Endothelial cell of umbilical vein (primary cell): ENCODE measurements around the gene CPNE5. TPM values are rescaled to one million over a fixed set of nuclear protein-coding genes. Genes with fewer than 3 reads are reported as not detected.

Source experiments
- BruUV-seq: library from RNA; stranded (reverse); fragments of 400-500 nt; replicated peaks from 2 replicates; lab custom pipeline; 2021; lab: Mats Ljungman, UMichigan
- CTCF ChIA-PET: fragments of 300-600, 350-600 bp; sonication (Branson Sonifier 250); formaldehyde crosslinking; loops from one replicate; lab custom pipeline; 2021; ENCODE audit warnings: antibody characterized with exemption, inconsistent platforms; lab: Charles Lee
- POLR2A ChIA-PET: fragments of 300-600, 350-600 bp; sonication (Branson Sonifier 250); formaldehyde crosslinking; loops from one replicate; lab custom pipeline; 2021; ENCODE audit warnings: antibody characterized with exemption, inconsistent platforms; lab: Charles Lee
- DNase-seq: peaks from one replicate; pipeline ENCODE4 v3.0.0-alpha.2; 2011; ENCODE audit warnings: low read depth, low spot score
- FAIRE-seq: peaks from 2 replicates; lab custom pipeline; 2011; peaks lifted over from hg19 to GRCh38; lab: Jason Lieb, UNC
- H2AFZ ChIP-seq: 2 replicates; pipeline ENCODE4 v1.6.0; 2012; ENCODE audit warnings: low read depth, low read length, control low read depth, inconsistent platforms
- H3K27ac ChIP-seq: 2 replicates; pipeline ENCODE4 v1.5.1; 2011; ENCODE audit warnings: low read depth, mild to moderate bottlenecking, control low read depth, low read length, moderate library complexity; ENCODE audit not compliant: insufficient read depth
- H3K27me3 ChIP-seq, 2 experiments: 2 replicates each; pipeline versions ENCODE4 v1.6.0 to v1.6.1; 2011; ENCODE audit warnings: low read length in 2 of 2, mixed read lengths in 1 of 2; ENCODE audit not compliant: control insufficient read depth in 2 of 2, insufficient read depth in 2 of 2
- H3K36me3 ChIP-seq, 2 experiments: 2 replicates in 1 of 2; 3 replicates in 1 of 2; pipeline ENCODE4 v1.5.1; 2011; ENCODE audit warnings: low read length in 2 of 2, mild to moderate bottlenecking in 1 of 2, moderate library complexity in 1 of 2; ENCODE audit not compliant: control insufficient read depth in 2 of 2, insufficient read depth in 2 of 2; ENCODE audit errors: extremely low read depth in 1 of 2
- H3K4me1 ChIP-seq: 3 replicates; pipeline ENCODE4 v1.5.1; 2011; ENCODE audit warnings: mild to moderate bottlenecking, low read length; ENCODE audit not compliant: control insufficient read depth, insufficient read depth; ENCODE audit errors: extremely low read depth
- H3K4me2 ChIP-seq: 2 replicates; pipeline ENCODE4 v1.6.1; 2011; ENCODE audit warnings: low read length, control low read depth, mixed read lengths; ENCODE audit not compliant: insufficient read depth
- H3K4me3 ChIP-seq, 3 experiments: fragments of 200-600 bp in 1 of 3; sonication (generic), shearing (Covaris generic) in 1 of 3; replicated peaks in 1 of 3; 2 replicates each; pipeline ENCODE4 v1.5.1; 2011 to 2016; ENCODE audit warnings: control low read depth in 3 of 3, low read length in 3 of 3, mild to moderate bottlenecking in 2 of 3, inconsistent platforms in 1 of 3, low read depth in 1 of 3, moderate library complexity in 1 of 3; ENCODE audit not compliant: insufficient read depth in 1 of 3
- H3K79me2 ChIP-seq: 2 replicates; pipeline ENCODE4 v1.6.0; 2012; ENCODE audit warnings: low read length, inconsistent platforms; ENCODE audit not compliant: control insufficient read depth, insufficient read depth
- H3K9ac ChIP-seq: replicated peaks from 2 replicates; pipeline ENCODE3; 2011; ENCODE audit warnings: low read length, control low read depth; ENCODE audit not compliant: insufficient read depth; ENCODE audit errors: extremely low read depth
- H3K9me1 ChIP-seq: replicated peaks from 3 replicates; pipeline ENCODE4 v1.6.0; 2011; ENCODE audit warnings: mild to moderate bottlenecking, low read length; ENCODE audit not compliant: control insufficient read depth, insufficient read depth; ENCODE audit errors: extremely low read depth
- H3K9me3 ChIP-seq: replicated peaks from 2 replicates; pipeline ENCODE4 v1.5.1; 2012; ENCODE audit warnings: low read length, inconsistent platforms; ENCODE audit not compliant: control insufficient read depth, insufficient read depth
- H4K20me1 ChIP-seq: replicated peaks from 2 replicates; pipeline ENCODE3; 2011; ENCODE audit warnings: mild to moderate bottlenecking, low read length; ENCODE audit not compliant: control insufficient read depth, insufficient read depth; ENCODE audit errors: extremely low read depth
- CTCF ChIP-seq, 2 donors: IDR thresholded peaks; 1 replicate in 1 of 2; 2 replicates in 1 of 2; pipeline ENCODE4 v1.5.1; 2011; ENCODE audit warnings: low read length in 2 of 2, mild to moderate bottlenecking in 2 of 2, moderate library complexity in 2 of 2, control low read depth in 1 of 2, inconsistent platforms in 1 of 2, low read depth in 1 of 2; ENCODE audit not compliant: insufficient read depth in 1 of 2; ENCODE audit errors: extremely low read depth in 1 of 2
- EZH2 ChIP-seq: IDR thresholded peaks from 2 replicates; pipeline ENCODE4 v1.6.1; 2012; ENCODE audit warnings: borderline replicate concordance, low read depth, mild to moderate bottlenecking, moderate library complexity, low read length, inconsistent platforms; ENCODE audit not compliant: severe bottlenecking
- FOS ChIP-seq: IDR thresholded peaks from 2 replicates; pipeline ENCODE4 v1.6.1; 2011; ENCODE audit warnings: mild to moderate bottlenecking, low read length, moderate library complexity, borderline replicate concordance; ENCODE audit not compliant: insufficient read depth
- GATA2 ChIP-seq: IDR thresholded peaks from 2 replicates; pipeline ENCODE4 v1.7.0; 2011; ENCODE audit warnings: low read depth, mild to moderate bottlenecking, moderate library complexity, mixed read lengths, low read length; ENCODE audit not compliant: insufficient read length, insufficient read depth
- JUN ChIP-seq: IDR thresholded peaks from 2 replicates; pipeline ENCODE4 v1.6.1; 2011; ENCODE audit warnings: borderline replicate concordance, low read depth; ENCODE audit not compliant: insufficient read length, insufficient read depth
- MAX ChIP-seq: IDR thresholded peaks from 2 replicates; pipeline ENCODE4 v1.6.1; 2011; ENCODE audit not compliant: insufficient read depth, insufficient read length
- MYC ChIP-seq: IDR thresholded peaks from one replicate; pipeline ENCODE4 v1.6.1; 2011; ENCODE audit warnings: mild to moderate bottlenecking, low read depth, low read length
- POLR2A ChIP-seq: IDR thresholded peaks from 2 replicates; pipeline ENCODE4 v1.6.1; 2012; ENCODE audit warnings: low read depth, mild to moderate bottlenecking, control low read depth, low read length
- POLR2AphosphoS5 ChIP-seq: IDR thresholded peaks from 2 replicates; pipeline ENCODE4 v1.6.1; 2012; ENCODE audit warnings: low read depth, mild to moderate bottlenecking, control low read depth, low read length, moderate library complexity; ENCODE audit not compliant: insufficient read depth
- dilution Hi-C: fragments of 300-500 bp; cut with MboI; formaldehyde crosslinking; loops from one replicate; pipeline ENCODE4 v1.15.0; 2019; ENCODE audit warnings: low sequenced_read_pairs; ENCODE audit not compliant: extremely low pct_ligation_motif_present
- intact Hi-C: fragments of 100-400 bp; cut with micrococcal nuclease; formaldehyde crosslinking; loops from one replicate; pipeline ENCODE4 v1.10.0; 2022
- polyA plus RNA-seq, 4 experiments: library from polyadenylated mRNA; depleted of rRNA in 3 of 4; stranded (reverse) in 3 of 4; unstranded in 1 of 4; fragments of >200 nt; gene quantifications; 2 replicates each; pipeline versions ENCODE4 v1.2.1 to v1.2.3, GENCODE V29; 2011 to 2012; ENCODE audit warnings: missing spikeins in 1 of 4
- total RNA-seq: library from RNA; stranded (reverse); gene quantifications from 2 replicates; pipeline ENCODE4 v1.2.3, GENCODE V29; 2021

The CPNE5 gene
- total and polyA plus RNA-seq, 2 donors (not counting 3 experiments of a cell fraction or from before 2014, with no cell fraction given) = 18.8 to 49.4 TPM

DNA sequence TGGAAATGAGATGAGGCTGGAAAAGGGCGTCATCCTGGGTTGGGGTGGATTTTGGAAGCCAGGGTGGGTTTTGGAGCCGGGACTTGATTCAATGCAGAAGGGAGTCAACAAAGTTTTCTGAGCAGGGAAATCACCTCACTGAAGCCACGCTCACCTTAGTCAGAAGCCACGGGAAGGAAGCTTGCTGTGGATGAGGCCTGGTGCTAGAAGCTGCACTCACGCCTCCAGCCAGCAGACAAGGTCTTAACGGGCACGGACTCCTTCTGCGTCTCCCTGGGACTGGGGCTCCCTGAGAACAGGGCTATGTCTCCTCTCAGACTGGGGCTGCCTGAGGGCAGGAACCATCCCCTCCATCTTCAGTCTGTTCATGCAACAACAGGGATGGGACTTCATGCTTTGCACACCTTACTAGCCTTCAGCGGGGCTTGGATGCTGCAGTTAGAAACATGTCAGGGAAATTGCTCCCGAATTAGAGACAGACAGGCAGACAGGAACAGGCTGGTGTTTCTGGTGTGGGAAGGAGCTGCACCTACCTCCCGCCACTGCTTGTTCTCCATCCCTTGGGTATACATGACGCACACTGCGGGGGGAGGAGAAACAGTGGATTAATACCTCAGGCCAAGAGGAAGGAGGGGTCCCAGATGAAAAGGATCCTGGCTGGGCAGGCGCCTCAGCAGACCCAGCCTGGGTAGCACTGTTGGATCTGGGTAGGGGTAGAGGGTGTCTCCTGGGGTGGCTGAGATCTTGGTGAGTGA is 17.5 kb downstream of the CPNE5 start:
- H3K79me2 ChIP-seq = peaks cover 3% of the 10 kb centered on the region
- H3K27ac ChIP-seq = peak overlapping the region; percentile 100
- intact Hi-C loops (loop anchor here (2.0 kb wide), 1 partner anchor 55 kb away; no protein-coding TSS in a partner anchor), dilution Hi-C loops (no loop called here)
- no peak overlapping the region for H2AFZ ChIP-seq
- H3K36me3 ChIP-seq = peaks cover 6 to 13% of the 10 kb centered on the region in 2 experiments
- BruUV-seq = no TSS peak
- no peak for TF ChIP-seq GATA2
- no peak for TF ChIP-seq POLR2A
- no peak for TF ChIP-seq FOS
- TF ChIP-seq JUN = no peak
- TF ChIP-seq MYC = no peak
- TF ChIP-seq MAX = no peak
- TF ChIP-seq EZH2 = no peak
- no peak for TF ChIP-seq CTCF (IDR thresholded peaks at IDR 0.05; ENCODE audit: extremely low read depth in 1 of 2, insufficient read depth in 1 of 2, low read depth in 1 of 2, low read length in 2 of 2)
- TF ChIP-seq POLR2AphosphoS5 = no peak
- ChIA-PET POLR2A (no interaction called here), CTCF (interaction anchor here (1.0 to 4.9 kb wide), 3 partner anchors 10 to 29 kb away, joined by 3 to 41 read pairs (median 6); no protein-coding TSS in a partner anchor)
- H3K4me2 ChIP-seq = no peak overlapping the region
- H3K9me1 ChIP-seq = no peaks in the 10 kb centered on the region
- H3K4me1 ChIP-seq = peaks cover 64% of the 10 kb centered on the region
- H3K27me3 ChIP-seq = no peaks in the 10 kb centered on the region
- no peaks in the 10 kb centered on the region for H3K9me3 ChIP-seq
- no peak overlapping the region for H3K4me3 ChIP-seq
- no peaks in the 10 kb centered on the region for H4K20me1 ChIP-seq
- no peak for DNase-seq
- peak overlapping the region; percentile 70 for H3K9ac ChIP-seq
- FAIRE-seq = no peak
